Left renal pelvis (tissue), 4 donors: ENCODE data around the gene PCCA. TPM values are rescaled to one million over a fixed set of nuclear protein-coding genes. Genes with fewer than 3 reads are reported as not detected.
"Not testable (repeated sequence)": the region's sequence is repeated elsewhere in the genome, so short reads cannot be mapped to it uniquely, and the experiment has no call there.

ENCODE experiments used
- DNase-seq, 4 donors: peaks; one replicate each; pipeline ENCODE4 v3.0.0-alpha.2; 2013; ENCODE audit warnings: low read depth in 4 of 4, low spot score in 3 of 4
- polyA plus RNA-seq, 4 donors: library from polyadenylated mRNA; unstranded; fragments of 120-200 nt; gene quantifications; one replicate each; pipeline ENCODE4 v1.2.1, GENCODE V29; 2013; ENCODE audit not compliant: insufficient read length in 4 of 4

PCCA gene
- polyA plus RNA-seq, 4 donors = 25.8 to 66.9 (median 59.1) TPM

- no peak for DNase-seq
Observed at GRCh38 chr13:100552755-100553154, 463.9 kb downstream of the PCCA start.

- no peak for DNase-seq
Observed at GRCh38 chr13:100559886-100560285, 471.0 kb downstream of the PCCA start.

- no peak for DNase-seq
Observed at GRCh38 chr13:100560498-100561157, 471.7 kb downstream of the PCCA start.

- no peak for DNase-seq
Observed at GRCh38 chr13:100561158-100561499, 472.2 kb downstream of the PCCA start.

- no peak for DNase-seq
Observed at GRCh38 chr13:100561599-100562204, 472.8 kb downstream of the PCCA start.

- no peak for DNase-seq
Observed at GRCh38 chr13:100563779-100564178, 474.9 kb downstream of the PCCA start.

- no peak for DNase-seq
Observed at GRCh38 chr13:100564444-100565223, 475.7 kb downstream of the PCCA start.

- no peak for DNase-seq
Observed at GRCh38 chr13:100565286-100565685, 476.4 kb downstream of the PCCA start.

GRCh38 chr13:100566543-100566942 lies 477.6 kb downstream of the PCCA start:
- no peak for DNase-seq

- DNase-seq = no peak
Observed at GRCh38 chr13:100573121-100573520, 484.2 kb downstream of the PCCA start.

- not testable (repeated sequence) for DNase-seq
Observed at GRCh38 chr13:100577239-100577638, 488.3 kb downstream of the PCCA start.

Other genes starting within 250 kb of the PCCA start
- under 1 TPM in 2 of 4 donors, not detected in 2; 0.03 to 0.16 TPM for gene ZIC5, start 117.3 kb upstream of the PCCA start, polyA plus RNA-seq
- gene ZIC2, start 107.3 kb upstream of the PCCA start, polyA plus RNA-seq = under 1 TPM in 3 of 4 donors, not detected in 1; 0.05 to 0.53 (median 0.14) TPM